HG02642 (cell line): ENCODE results near the gene E2F6.

Experiments used
- ATAC-seq: cut with Tn5 transposase; IDR thresholded peaks from one replicate; pipeline ENCODE4 v1.9.1; 2021; ENCODE audit warnings: mild to moderate bottlenecking; ENCODE audit not compliant: unreplicated experiment, poor library complexity

The E2F6 gene

GRCh38 chr2:11465110-11465484, 864 bp downstream of the E2F6 start:
- no peak for ATAC-seq

GRCh38 chr2:11459816-11460215, 6.1 kb downstream of the E2F6 start:
- ATAC-seq = no peak

- ATAC-seq = no peak
Measured at GRCh38 chr2:11458753-11459152, 7.2 kb downstream of the E2F6 start.

- ATAC-seq = no peak
Measured at GRCh38 chr2:11457935-11458334, 8.0 kb downstream of the E2F6 start.

- no peak for ATAC-seq
Measured at GRCh38 chr2:11456251-11456650, 9.7 kb downstream of the E2F6 start.

- no peak for ATAC-seq
Measured at GRCh38 chr2:11454824-11455223, 11.1 kb downstream of the E2F6 start.

GRCh38 chr2:11450791-11451190, 15.2 kb downstream of the E2F6 start:
- no peak for ATAC-seq

- ATAC-seq = peak; percentile 54
Measured at GRCh38 chr2:11446733-11447248, 19.2 kb downstream of the E2F6 start.

GRCh38 chr2:11444737-11445136, 21.2 kb downstream of the E2F6 start:
- ATAC-seq = no peak

- no peak for ATAC-seq
Measured at GRCh38 chr2:11438555-11439080, 27.3 kb downstream of the E2F6 start.

- ATAC-seq = no peak
Measured at GRCh38 chr2:11437602-11438001, 28.4 kb downstream of the E2F6 start.

GRCh38 chr2:11435036-11435435, 30.9 kb downstream of the E2F6 start:
- ATAC-seq = no peak

GRCh38 chr2:11434443-11434842, 31.5 kb downstream of the E2F6 start:
- ATAC-seq = no peak

- no peak for ATAC-seq
Measured at GRCh38 chr2:11433822-11434221, 32.1 kb downstream of the E2F6 start.

GRCh38 chr2:11430729-11431128, 35.2 kb downstream of the E2F6 start:
- no peak for ATAC-seq

GRCh38 chr2:11427224-11427623, 38.7 kb downstream of the E2F6 start:
- ATAC-seq = no peak

GRCh38 chr2:11422901-11423435, 43.0 kb downstream of the E2F6 start:
- ATAC-seq = no peak

GRCh38 chr2:11422491-11422865, 43.5 kb downstream of the E2F6 start:
- no peak for ATAC-seq

- no peak for ATAC-seq
Measured at GRCh38 chr2:11421863-11422490, 44.0 kb downstream of the E2F6 start.

GRCh38 chr2:11420671-11421070, 45.3 kb downstream of the E2F6 start:
- no peak for ATAC-seq

GRCh38 chr2:11420190-11420589, 45.8 kb downstream of the E2F6 start:
- ATAC-seq = no peak

GRCh38 chr2:11419781-11420180, 46.2 kb downstream of the E2F6 start:
- no peak for ATAC-seq
